ENCODE results near the gene MAP6D1.

MAP6D1 gene

DNA sequence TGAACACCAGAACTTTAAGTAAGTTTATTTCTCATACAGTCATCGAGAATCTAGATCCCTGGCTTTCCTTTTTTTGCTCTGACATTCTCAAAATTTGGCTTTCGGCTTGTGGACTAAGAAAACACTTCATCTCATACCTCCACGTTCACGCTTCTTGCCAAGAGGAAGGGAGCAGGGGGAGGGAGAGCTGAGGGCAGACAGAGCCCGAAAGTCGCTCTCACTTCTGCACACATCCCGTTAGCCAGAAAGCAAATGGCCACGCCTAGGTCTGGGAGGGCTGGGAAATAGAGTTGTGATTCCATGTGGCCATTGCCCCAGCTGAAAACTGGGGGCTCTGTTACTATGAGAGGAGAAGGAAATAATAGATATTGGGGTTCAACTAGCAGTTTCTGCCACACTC, 57.3 kb downstream of the MAP6D1 start:
- H3K4me1 ChIP-seq (ENCODE audit: insufficient read depth, low read length) = no peaks in the 10 kb centered on the region; the same call in 1 of the 2 replicates
- H3K9ac ChIP-seq (ENCODE audit: low read depth, low read length) = no peak overlapping the region
- no peak overlapping the region for H3K27ac ChIP-seq (ENCODE audit: low read length)
- no peaks in the 10 kb centered on the region for H3K9me3 ChIP-seq (ENCODE audit: insufficient read depth, low read depth, low read length)
- H3K36me3 ChIP-seq (ENCODE audit: insufficient read depth, low read depth, low read length) = peaks cover 67% of the 10 kb centered on the region
- no peak overlapping the region for H3K4me3 ChIP-seq (ENCODE audit: low read length)
- H3K27me3 ChIP-seq (ENCODE audit: insufficient read depth, low read length) = no peaks in the 10 kb centered on the region

DNA sequence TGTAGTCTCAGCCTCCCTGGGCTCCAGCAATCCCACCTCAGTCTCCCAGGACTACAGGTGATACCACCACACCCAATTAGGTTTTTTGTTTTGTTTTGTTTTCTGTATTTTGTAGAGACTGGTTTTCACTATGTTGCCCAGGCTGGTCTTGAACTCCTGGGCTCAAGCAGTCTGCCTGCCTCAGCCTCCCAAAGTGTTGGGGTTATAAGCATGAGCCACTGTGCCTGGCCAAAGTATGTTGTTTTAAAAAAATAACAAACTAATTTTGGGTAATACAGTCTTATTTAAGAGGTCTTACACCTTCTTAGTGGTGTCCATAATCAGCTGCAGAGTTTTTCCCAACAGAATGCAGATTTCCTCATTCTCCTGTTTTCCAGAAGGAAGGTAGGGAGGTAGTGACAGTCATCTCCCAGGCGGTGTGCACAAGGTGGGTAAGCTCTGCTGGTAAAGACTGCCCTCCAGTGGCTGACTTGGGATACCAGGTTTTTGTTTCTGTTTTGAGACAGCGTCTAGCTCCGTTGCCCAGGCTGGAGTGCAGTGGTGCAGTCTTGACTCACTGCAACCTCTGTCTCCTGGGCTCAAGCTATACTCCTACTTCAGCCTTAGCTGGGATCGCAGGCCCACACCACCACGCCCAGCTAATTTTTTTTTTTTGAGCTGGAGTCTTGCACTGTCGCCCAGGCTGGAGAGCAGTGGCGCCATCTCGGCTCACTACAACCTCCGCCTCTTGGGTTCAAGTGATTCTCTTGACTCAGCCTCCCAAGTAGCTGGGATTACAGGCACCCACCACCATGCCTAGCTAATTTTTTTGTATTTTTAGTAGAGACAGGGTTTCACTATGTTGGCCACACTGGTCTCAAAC, 58.4 kb downstream of the MAP6D1 start:
- H3K27ac ChIP-seq (ENCODE audit: low read length) = no peak overlapping the region
- H3K9ac ChIP-seq (ENCODE audit: low read depth, low read length) = no peak overlapping the region
- H3K4me3 ChIP-seq (ENCODE audit: low read length) = no peak overlapping the region
- peaks cover 65% of the 10 kb centered on the region for H3K36me3 ChIP-seq (ENCODE audit: insufficient read depth, low read depth, low read length)
- H3K9me3 ChIP-seq (ENCODE audit: insufficient read depth, low read depth, low read length) = no peaks in the 10 kb centered on the region
- no peaks in the 10 kb centered on the region for H3K27me3 ChIP-seq (ENCODE audit: insufficient read depth, low read length)
- H3K4me1 ChIP-seq (ENCODE audit: insufficient read depth, low read length) = no peaks in the 10 kb centered on the region; the same call in 1 of the 2 replicates

DNA sequence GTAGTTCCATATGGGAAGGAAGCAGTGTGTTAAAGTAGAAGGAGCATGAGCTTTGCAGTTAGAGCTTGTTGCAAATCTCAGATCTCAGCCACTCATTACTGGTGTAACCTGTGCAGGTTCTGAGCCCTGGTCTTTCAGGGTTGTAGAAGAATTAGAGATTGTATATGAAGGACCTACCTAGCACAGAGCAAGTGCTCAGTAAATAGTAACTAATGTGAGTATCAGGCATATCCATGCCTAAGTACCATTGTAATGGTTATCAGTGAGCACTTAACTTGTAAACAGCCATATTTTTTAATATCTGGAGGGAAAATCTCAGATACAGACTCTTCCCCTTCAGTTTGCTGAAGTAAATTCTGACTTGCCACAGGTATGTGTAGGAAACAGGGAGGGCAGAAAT, 59.3 kb downstream of the MAP6D1 start:
- Histone ChIP-seq H3K27ac (ENCODE audit: low read length) (no peak overlapping the region), H3K27me3 (ENCODE audit: insufficient read depth, low read length) (no peaks in the 10 kb centered on the region), H3K36me3 (ENCODE audit: insufficient read depth, low read depth, low read length) (peaks cover 69% of the 10 kb centered on the region), H3K4me1 (ENCODE audit: insufficient read depth, low read length) (no peaks in the 10 kb centered on the region; the same call in 1 of the 2 replicates), H3K4me3 (ENCODE audit: low read length) (no peak overlapping the region), H3K9me3 (ENCODE audit: insufficient read depth, low read depth, low read length) (no peaks in the 10 kb centered on the region), H3K9ac (ENCODE audit: low read depth, low read length) (no peak overlapping the region)
